ENCODE measurements around the gene PACS2.

PACS2 gene

GRCh38 chr14:105269405-105269804, 45.1 kb upstream of the PACS2 start:
- Histone ChIP-seq H2AK5ac (ENCODE audit: low read length, severe bottlenecking) (no peak overlapping the region), H3K4me1 (ENCODE audit: control insufficient read depth, insufficient read depth, low read depth, low read length) (peaks cover 6% of the 10 kb centered on the region), H2BK15ac (ENCODE audit: low read depth, poor library complexity, severe bottlenecking) (no peak overlapping the region), H3K27ac (ENCODE audit: low read length, poor library complexity, severe bottlenecking) (no peak overlapping the region), H2BK12ac (ENCODE audit: low read length in 2 of 2) (no peak overlapping the region), H3K4ac (ENCODE audit: low read depth in 1 of 2, low read length in 2 of 2) (no peak overlapping the region), H3K18ac (ENCODE audit: low read depth in 1 of 2, low read length in 2 of 2) (no peak overlapping the region), H3K14ac (ENCODE audit: low read length in 2 of 2) (no peak overlapping the region), H4K8ac (ENCODE audit: low read length) (no peak overlapping the region), H4K91ac (ENCODE audit: low read length) (no peak overlapping the region), H3K36me3 (ENCODE audit: control insufficient read depth in 1 of 2, insufficient read depth in 2 of 2, low read depth in 1 of 2, low read length in 2 of 2) (peaks cover 10 to 38% of the 10 kb centered on the region in 2 experiments), H3K23ac (ENCODE audit: low read length in 2 of 2) (no peak overlapping the region), H3K27me3 (ENCODE audit: control insufficient read depth in 1 of 2, insufficient read depth in 1 of 2, low read length in 2 of 2) (no peaks in the 10 kb centered on the region), H3K4me2 (ENCODE audit: low read length, poor library complexity, severe bottlenecking) (no peak overlapping the region), H3K9me3 (ENCODE audit: control insufficient read depth, low read length) (no peaks in the 10 kb centered on the region), H2BK5ac (ENCODE audit: low read depth, low read length, poor library complexity, severe bottlenecking) (no peak overlapping the region), H3K9ac (ENCODE audit: low read length) (no peak overlapping the region), H2AFZ (ENCODE audit: low read depth, low read length) (no peak overlapping the region), H2BK120ac (ENCODE audit: low read depth, low read length) (no peak overlapping the region), H3K4me3 (ENCODE audit: insufficient read depth in 1 of 2, low read depth in 1 of 2, low read length in 2 of 2) (no peak overlapping the region), H3K79me1 (replicated peaks; ENCODE audit: low read length, poor library complexity, severe bottlenecking) (peaks cover 38% of the 10 kb centered on the region)
- 95% methylated on average over 11 of the region's 11 CpGs for WGBS
- no peak for DNase-seq

- H3K23ac ChIP-seq (ENCODE audit: low read length in 2 of 2), result no peak overlapping the region
- peaks cover 7 to 41% of the 10 kb centered on the region in 2 experiments for H3K36me3 ChIP-seq (ENCODE audit: control insufficient read depth in 1 of 2, insufficient read depth in 2 of 2, low read depth in 1 of 2, low read length in 2 of 2)
- no peak for DNase-seq
- no peak overlapping the region for H4K8ac ChIP-seq (ENCODE audit: low read length)
- no peaks in the 10 kb centered on the region for H3K9me3 ChIP-seq (ENCODE audit: control insufficient read depth, low read length)
- no peak overlapping the region for H3K4ac ChIP-seq (ENCODE audit: low read depth in 1 of 2, low read length in 2 of 2)
- H4K91ac ChIP-seq (ENCODE audit: low read length), result no peak overlapping the region
- no peak overlapping the region for H2BK12ac ChIP-seq (ENCODE audit: low read length in 2 of 2)
- H3K79me1 ChIP-seq (replicated peaks; ENCODE audit: low read length, poor library complexity, severe bottlenecking), result peaks cover 38% of the 10 kb centered on the region
- H3K27me3 ChIP-seq (ENCODE audit: control insufficient read depth in 1 of 2, insufficient read depth in 1 of 2, low read length in 2 of 2), result no peaks in the 10 kb centered on the region
- no peak overlapping the region for H3K14ac ChIP-seq (ENCODE audit: low read length in 2 of 2)
- H2AK5ac ChIP-seq (ENCODE audit: low read length, severe bottlenecking), result no peak overlapping the region
- no peak overlapping the region for H2AFZ ChIP-seq (ENCODE audit: low read depth, low read length)
- no peak overlapping the region for H3K18ac ChIP-seq (ENCODE audit: low read depth in 1 of 2, low read length in 2 of 2)
- no peak overlapping the region for H3K4me3 ChIP-seq (ENCODE audit: insufficient read depth in 1 of 2, low read depth in 1 of 2, low read length in 2 of 2)
- no peak overlapping the region for H2BK120ac ChIP-seq (ENCODE audit: low read depth, low read length)
- no peak overlapping the region for H2BK15ac ChIP-seq (ENCODE audit: low read depth, poor library complexity, severe bottlenecking)
- 94% methylated on average over 22 of the region's 22 CpGs for WGBS
- no peak overlapping the region for H2BK5ac ChIP-seq (ENCODE audit: low read depth, low read length, poor library complexity, severe bottlenecking)
- no peak overlapping the region for H3K27ac ChIP-seq (ENCODE audit: low read length, poor library complexity, severe bottlenecking)
- no peak overlapping the region for H3K9ac ChIP-seq (ENCODE audit: low read length)
- no peak overlapping the region for H3K4me2 ChIP-seq (ENCODE audit: low read length, poor library complexity, severe bottlenecking)
- H3K4me1 ChIP-seq (ENCODE audit: control insufficient read depth, insufficient read depth, low read depth, low read length), result peaks cover 19% of the 10 kb centered on the region
Measured at GRCh38 chr14:105271224-105271890, 43.2 kb upstream of the PACS2 start.

GRCh38 chr14:105272623-105273022, 41.9 kb upstream of the PACS2 start:
- no peak overlapping the region for H3K9ac ChIP-seq (ENCODE audit: low read length)
- no peak overlapping the region for H3K4me2 ChIP-seq (ENCODE audit: low read length, poor library complexity, severe bottlenecking)
- H2BK120ac ChIP-seq (ENCODE audit: low read depth, low read length), result no peak overlapping the region
- WGBS, result 95% methylated on average over 12 of the region's 15 CpGs
- H2BK15ac ChIP-seq (ENCODE audit: low read depth, poor library complexity, severe bottlenecking), result no peak overlapping the region
- H4K8ac ChIP-seq (ENCODE audit: low read length), result no peak overlapping the region
- H3K23ac ChIP-seq (ENCODE audit: low read length in 2 of 2), result no peak overlapping the region
- H3K4me3 ChIP-seq (ENCODE audit: insufficient read depth in 1 of 2, low read depth in 1 of 2, low read length in 2 of 2), result no peak overlapping the region
- no peak overlapping the region for H3K14ac ChIP-seq (ENCODE audit: low read length in 2 of 2)
- no peak overlapping the region for H2AK5ac ChIP-seq (ENCODE audit: low read length, severe bottlenecking)
- H2BK5ac ChIP-seq (ENCODE audit: low read depth, low read length, poor library complexity, severe bottlenecking), result no peak overlapping the region
- H3K27me3 ChIP-seq (ENCODE audit: control insufficient read depth in 1 of 2, insufficient read depth in 1 of 2, low read length in 2 of 2), result no peaks in the 10 kb centered on the region
- H3K36me3 ChIP-seq (ENCODE audit: control insufficient read depth in 1 of 2, insufficient read depth in 2 of 2, low read depth in 1 of 2, low read length in 2 of 2), result peaks cover 0 to 38% of the 10 kb centered on the region in 2 experiments
- no peak overlapping the region for H4K91ac ChIP-seq (ENCODE audit: low read length)
- H2AFZ ChIP-seq (ENCODE audit: low read depth, low read length), result no peak overlapping the region
- no peak overlapping the region for H2BK12ac ChIP-seq (ENCODE audit: low read length in 2 of 2)
- H3K4ac ChIP-seq (ENCODE audit: low read depth in 1 of 2, low read length in 2 of 2), result no peak overlapping the region
- peaks cover 38% of the 10 kb centered on the region for H3K79me1 ChIP-seq (replicated peaks; ENCODE audit: low read length, poor library complexity, severe bottlenecking)
- no peak overlapping the region for H3K27ac ChIP-seq (ENCODE audit: low read length, poor library complexity, severe bottlenecking)
- no peaks in the 10 kb centered on the region for H3K9me3 ChIP-seq (ENCODE audit: control insufficient read depth, low read length)
- DNase-seq, result no peak
- no peak overlapping the region for H3K18ac ChIP-seq (ENCODE audit: low read depth in 1 of 2, low read length in 2 of 2)
- peaks cover 19% of the 10 kb centered on the region for H3K4me1 ChIP-seq (ENCODE audit: control insufficient read depth, insufficient read depth, low read depth, low read length)

GRCh38 chr14:105273062-105273461, 41.5 kb upstream of the PACS2 start:
- no peak overlapping the region for H2AFZ ChIP-seq (ENCODE audit: low read depth, low read length)
- no peak overlapping the region for H3K4me3 ChIP-seq (ENCODE audit: insufficient read depth in 1 of 2, low read depth in 1 of 2, low read length in 2 of 2)
- H2AK5ac ChIP-seq (ENCODE audit: low read length, severe bottlenecking), result no peak overlapping the region
- no peaks in the 10 kb centered on the region for H3K27me3 ChIP-seq (ENCODE audit: control insufficient read depth in 1 of 2, insufficient read depth in 1 of 2, low read length in 2 of 2)
- H3K36me3 ChIP-seq (ENCODE audit: control insufficient read depth in 1 of 2, insufficient read depth in 2 of 2, low read depth in 1 of 2, low read length in 2 of 2), result peaks cover 0 to 33% of the 10 kb centered on the region in 2 experiments
- no peak overlapping the region for H3K9ac ChIP-seq (ENCODE audit: low read length)
- H2BK5ac ChIP-seq (ENCODE audit: low read depth, low read length, poor library complexity, severe bottlenecking), result no peak overlapping the region
- H4K8ac ChIP-seq (ENCODE audit: low read length), result no peak overlapping the region
- peaks cover 37% of the 10 kb centered on the region for H3K79me1 ChIP-seq (replicated peaks; ENCODE audit: low read length, poor library complexity, severe bottlenecking)
- H4K91ac ChIP-seq (ENCODE audit: low read length), result no peak overlapping the region
- no peaks in the 10 kb centered on the region for H3K9me3 ChIP-seq (ENCODE audit: control insufficient read depth, low read length)
- H3K4ac ChIP-seq (ENCODE audit: low read depth in 1 of 2, low read length in 2 of 2), result no peak overlapping the region
- 89% methylated on average over 12 of the region's 12 CpGs for WGBS
- no peak overlapping the region for H2BK120ac ChIP-seq (ENCODE audit: low read depth, low read length)
- H3K4me2 ChIP-seq (ENCODE audit: low read length, poor library complexity, severe bottlenecking), result no peak overlapping the region
- H2BK15ac ChIP-seq (ENCODE audit: low read depth, poor library complexity, severe bottlenecking), result no peak overlapping the region
- no peak for DNase-seq
- H2BK12ac ChIP-seq (ENCODE audit: low read length in 2 of 2), result no peak overlapping the region
- peaks cover 19% of the 10 kb centered on the region for H3K4me1 ChIP-seq (ENCODE audit: control insufficient read depth, insufficient read depth, low read depth, low read length)
- H3K23ac ChIP-seq (ENCODE audit: low read length in 2 of 2), result no peak overlapping the region
- no peak overlapping the region for H3K18ac ChIP-seq (ENCODE audit: low read depth in 1 of 2, low read length in 2 of 2)
- H3K14ac ChIP-seq (ENCODE audit: low read length in 2 of 2), result peak overlapping the region in 1 of 2 experiments; percentile 31
- H3K27ac ChIP-seq (ENCODE audit: low read length, poor library complexity, severe bottlenecking), result no peak overlapping the region

All from mesenchymal stem cell (in vitro differentiated cells and primary cell).